ENCODE measurements around the gene CYSLTR2.
A peak's percentile ranks its signal among the peaks of the same experiment; 100 is the strongest.

CYSLTR2 gene

GRCh38 chr13:48720621-48721020, 66.9 kb downstream of the CYSLTR2 start (continued):
- TF ChIP-seq ZNF48 (tag by site-specific recombination; IDR thresholded peaks at IDR 0.05): no peak

GRCh38 chr13:48723168-48723567, 69.4 kb downstream of the CYSLTR2 start:
- no peaks in the 10 kb centered on the region for H3K36me3 ChIP-seq (ENCODE audit: control insufficient read depth in 2 of 2, insufficient read depth in 1 of 2, low read length in 2 of 2)
- no peaks in the 10 kb centered on the region for H3K9me3 ChIP-seq (ENCODE audit: control insufficient read depth, insufficient read depth, low read depth, low read length)
- TF ChIP-seq ZBTB8A (tag by site-specific recombination; IDR thresholded peaks at IDR 0.05) (no peak), KLF9 (tag by site-specific recombination; IDR thresholded peaks at IDR 0.05; ENCODE audit: low read depth) (no peak), ZNF830 (tag by site-specific recombination; IDR thresholded peaks at IDR 0.05; ENCODE audit: low read depth) (no peak), ZNF19 (tag by site-specific recombination; IDR thresholded peaks at IDR 0.05; ENCODE audit: low read depth) (no peak), ZNF202 (tag by site-specific recombination; IDR thresholded peaks at IDR 0.05; ENCODE audit: borderline replicate concordance) (no peak), GFI1B (tag by site-specific recombination; IDR thresholded peaks at IDR 0.05) (no peak), ZNF660 (tag by site-specific recombination; IDR thresholded peaks at IDR 0.05) (no peak), EGR2 (tag by site-specific recombination; IDR thresholded peaks at IDR 0.05; ENCODE audit: low read depth) (no peak), ZNF792 (tag by site-specific recombination; IDR thresholded peaks at IDR 0.05) (no peak), ZNF184 (tag by site-specific recombination; IDR thresholded peaks at IDR 0.05) (no peak), ZNF514 (tag by site-specific recombination; IDR thresholded peaks at IDR 0.05) (no peak), INSM2 (tag by site-specific recombination; IDR thresholded peaks at IDR 0.05) (no peak), GLIS2 (tag by site-specific recombination; IDR thresholded peaks at IDR 0.05) (no peak), ZNF701 (tag by site-specific recombination; IDR thresholded peaks at IDR 0.05) (no peak), KLF7 (tag by site-specific recombination; IDR thresholded peaks at IDR 0.05; ENCODE audit: borderline replicate concordance) (no peak)
- CTCF ChIA-PET: interaction anchor here (2.9 kb wide), 1 partner anchor 9 kb away, joined by 13 read pairs; no protein-coding TSS in a partner anchor
- no peaks in the 10 kb centered on the region for H3K4me1 ChIP-seq (ENCODE audit: control insufficient read depth, insufficient read depth, low read length)
- POLR2A ChIA-PET: no interaction called here
- no peak overlapping the region for H3K4me3 ChIP-seq (ENCODE audit: low read depth, low read length)
- no peak overlapping the region for H3K27ac ChIP-seq (ENCODE audit: extremely low read depth, low read depth, low read length)

GRCh38 chr13:48725271-48725670, 71.5 kb downstream of the CYSLTR2 start:
- H3K27ac ChIP-seq (ENCODE audit: extremely low read depth, low read depth, low read length): no peak overlapping the region
- POLR2A ChIA-PET: no interaction called here
- TF ChIP-seq SCRT2 (tag by site-specific recombination; IDR thresholded peaks at IDR 0.05) (0 out of 2 replicates have a peak, but pooled peaks have one; percentile 33), PRDM6 (tag by site-specific recombination; IDR thresholded peaks at IDR 0.05) (no peak), ZNF626 (tag by site-specific recombination; IDR thresholded peaks at IDR 0.05) (no peak), ZNF16 (tag by site-specific recombination; IDR thresholded peaks at IDR 0.05; ENCODE audit: low read depth) (no peak), GLI2 (tag by site-specific recombination; IDR thresholded peaks at IDR 0.05; ENCODE audit: borderline replicate concordance, low read depth) (no peak), ZBTB7A (tag by site-specific recombination; IDR thresholded peaks at IDR 0.05; ENCODE audit: low read depth) (no peak)
- no peaks in the 10 kb centered on the region for H3K4me1 ChIP-seq (ENCODE audit: control insufficient read depth, insufficient read depth, low read length)
- CTCF ChIA-PET: no interaction called here
- no peaks in the 10 kb centered on the region for H3K9me3 ChIP-seq (ENCODE audit: control insufficient read depth, insufficient read depth, low read depth, low read length)
- no peaks in the 10 kb centered on the region for H3K36me3 ChIP-seq (ENCODE audit: control insufficient read depth in 2 of 2, insufficient read depth in 1 of 2, low read length in 2 of 2)
- no peak overlapping the region for H3K4me3 ChIP-seq (ENCODE audit: low read depth, low read length)

Data from HEK293 (cell line).